ENCODE measurements around the gene KCNIP1.

KCNIP1 gene

DNA sequence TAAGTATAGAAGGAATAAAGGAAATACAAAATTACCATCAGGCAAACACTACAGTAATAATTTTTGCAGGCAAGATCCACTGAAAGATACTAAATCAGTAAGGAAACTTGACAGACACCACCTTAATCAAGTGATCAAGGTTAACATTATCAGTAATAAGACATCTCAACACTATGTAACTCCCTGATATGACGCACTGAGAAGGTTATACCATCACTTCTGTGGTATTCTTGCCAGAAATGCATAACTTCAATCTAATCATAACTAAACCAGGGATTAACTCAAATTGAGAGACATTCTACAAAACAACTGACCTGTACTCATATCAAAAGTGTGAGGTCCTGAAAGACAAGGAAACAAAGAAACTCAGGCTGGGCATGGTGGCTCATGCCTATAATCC lies 227.2 kb downstream of the KCNIP1 start:
- Mint-ChIP-seq H3K36me3 (ENCODE audit: low read depth) (no peaks in the 10 kb centered on the region), H3K4me3 (no peak overlapping the region), H3K27ac (no peak overlapping the region), H3K4me1 (ENCODE audit: low read depth) (no peaks in the 10 kb centered on the region), H3K27me3 (peaks cover 9% of the 10 kb centered on the region), H3K9me3 (no peaks in the 10 kb centered on the region)
- no peak for DNase-seq

DNA sequence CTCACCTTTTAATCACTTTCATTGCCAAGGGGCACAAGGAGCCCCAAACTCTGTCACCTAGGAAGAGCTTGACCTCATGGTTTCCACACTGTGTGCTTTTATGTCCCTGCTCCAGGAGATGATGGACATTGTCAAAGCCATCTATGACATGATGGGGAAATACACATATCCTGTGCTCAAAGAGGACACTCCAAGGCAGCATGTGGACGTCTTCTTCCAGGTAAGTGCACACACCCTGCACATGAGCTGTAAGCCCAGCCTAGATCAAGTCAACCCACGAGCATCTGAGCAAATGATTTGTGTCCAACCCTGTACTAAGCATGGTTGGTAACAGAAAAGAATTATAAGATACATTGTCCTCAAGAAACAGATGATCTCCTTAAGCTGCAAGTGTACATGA lies 228.9 kb downstream of the KCNIP1 start:
- H3K4me1 Mint-ChIP-seq (ENCODE audit: low read depth) = no peaks in the 10 kb centered on the region
- no peaks in the 10 kb centered on the region for H3K36me3 Mint-ChIP-seq (ENCODE audit: low read depth)
- H3K4me3 Mint-ChIP-seq = no peak overlapping the region
- DNase-seq = no peak
- H3K27me3 Mint-ChIP-seq = peaks cover 5% of the 10 kb centered on the region
- H3K9me3 Mint-ChIP-seq = no peaks in the 10 kb centered on the region
- no peak overlapping the region for H3K27ac Mint-ChIP-seq

DNA sequence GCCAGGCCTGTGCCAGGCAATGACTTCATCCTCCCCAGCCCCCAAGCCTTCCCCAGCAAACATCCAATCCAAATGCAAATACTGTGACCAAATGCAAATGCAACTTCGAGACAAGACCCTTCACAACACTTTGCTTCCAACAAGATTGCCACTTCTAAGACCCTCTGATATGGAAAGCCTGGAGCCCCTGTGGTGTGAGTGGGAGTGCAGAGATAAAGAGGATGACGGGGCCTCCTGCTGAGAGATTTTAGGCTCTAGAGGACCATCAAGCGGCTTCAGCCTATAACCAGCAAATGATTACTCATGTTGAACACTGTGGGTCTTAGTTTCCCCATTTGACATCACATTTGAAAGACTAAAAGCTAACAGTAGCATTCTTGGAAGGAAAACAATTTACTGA lies 233.1 kb downstream of the KCNIP1 start:
- Mint-ChIP-seq H3K9me3 (no peaks in the 10 kb centered on the region), H3K4me3 (no peak overlapping the region), H3K4me1 (ENCODE audit: low read depth) (no peaks in the 10 kb centered on the region), H3K36me3 (ENCODE audit: low read depth) (no peaks in the 10 kb centered on the region), H3K27me3 (peaks cover 5% of the 10 kb centered on the region), H3K27ac (no peak overlapping the region)
- DNase-seq = no peak

DNA sequence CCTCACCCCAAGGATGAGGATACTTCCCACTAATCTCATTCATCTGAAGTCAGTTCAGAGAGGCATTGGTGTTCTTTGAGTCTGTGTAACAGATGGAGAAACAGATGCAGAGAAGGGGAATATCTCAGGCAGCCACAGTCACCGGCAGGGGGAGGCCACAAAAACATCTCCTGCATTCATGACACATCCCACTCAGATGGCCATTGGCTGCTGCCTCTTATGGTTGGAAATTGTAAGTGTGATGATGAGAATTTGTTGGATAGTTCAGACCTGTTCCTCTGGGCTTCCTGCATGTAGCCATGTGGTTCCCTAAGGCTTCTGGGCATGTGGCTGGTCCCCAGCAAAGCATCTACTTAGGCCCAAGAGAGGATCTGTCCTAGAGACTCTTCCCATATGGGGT lies 233.8 kb downstream of the KCNIP1 start:
- no peak overlapping the region for H3K4me3 Mint-ChIP-seq
- DNase-seq = no peak
- no peaks in the 10 kb centered on the region for H3K36me3 Mint-ChIP-seq (ENCODE audit: low read depth)
- peaks cover 5% of the 10 kb centered on the region for H3K27me3 Mint-ChIP-seq
- H3K9me3 Mint-ChIP-seq = no peaks in the 10 kb centered on the region
- no peak overlapping the region for H3K27ac Mint-ChIP-seq
- no peaks in the 10 kb centered on the region for H3K4me1 Mint-ChIP-seq (ENCODE audit: low read depth)

DNA sequence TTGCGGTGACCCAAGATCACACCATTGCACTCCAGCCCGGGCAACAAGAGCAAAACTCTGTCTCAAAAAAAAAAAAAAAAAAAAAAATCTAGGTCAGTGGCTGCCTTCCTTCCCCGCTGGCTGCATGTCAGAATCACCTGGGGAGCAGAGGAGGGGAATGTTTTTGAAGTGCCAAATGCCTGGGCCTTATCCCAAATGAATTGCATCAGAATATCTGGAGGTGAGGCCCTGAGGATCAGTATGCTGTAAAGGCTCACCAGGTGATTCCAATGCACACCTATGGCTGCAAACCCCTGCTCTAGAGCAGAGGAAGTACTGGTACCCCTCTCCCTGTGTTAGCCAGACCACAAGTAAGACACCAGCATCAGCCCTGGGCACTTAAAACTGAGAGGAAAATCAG lies 235.0 kb downstream of the KCNIP1 start:
- Mint-ChIP-seq H3K27me3 (peaks cover 13% of the 10 kb centered on the region), H3K4me3 (no peak overlapping the region), H3K27ac (no peak overlapping the region), H3K36me3 (ENCODE audit: low read depth) (no peaks in the 10 kb centered on the region), H3K9me3 (no peaks in the 10 kb centered on the region), H3K4me1 (ENCODE audit: low read depth) (no peaks in the 10 kb centered on the region)
- no peak for DNase-seq

DNA sequence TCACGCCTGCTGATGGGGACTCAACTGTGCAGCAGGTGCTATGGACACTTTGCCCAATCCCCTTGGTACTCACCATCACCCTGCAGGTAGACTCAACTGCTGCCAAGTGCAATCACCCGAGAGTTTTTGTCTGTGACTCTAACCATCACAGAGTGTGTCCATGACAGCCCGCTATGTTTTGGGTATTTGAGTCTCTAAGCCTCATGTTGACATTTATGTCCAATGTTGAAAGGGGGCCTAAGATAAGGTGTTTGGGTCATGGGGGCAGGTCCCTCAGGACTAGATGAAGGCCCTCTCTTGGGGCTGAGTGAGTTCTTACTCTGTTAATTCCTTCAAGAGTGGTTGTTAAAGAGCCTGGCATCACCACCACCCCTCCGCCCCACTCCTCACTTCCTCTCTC lies 235.6 kb downstream of the KCNIP1 start:
- Mint-ChIP-seq H3K4me3 (no peak overlapping the region), H3K27ac (no peak overlapping the region), H3K27me3 (peaks cover 19% of the 10 kb centered on the region)

DNA sequence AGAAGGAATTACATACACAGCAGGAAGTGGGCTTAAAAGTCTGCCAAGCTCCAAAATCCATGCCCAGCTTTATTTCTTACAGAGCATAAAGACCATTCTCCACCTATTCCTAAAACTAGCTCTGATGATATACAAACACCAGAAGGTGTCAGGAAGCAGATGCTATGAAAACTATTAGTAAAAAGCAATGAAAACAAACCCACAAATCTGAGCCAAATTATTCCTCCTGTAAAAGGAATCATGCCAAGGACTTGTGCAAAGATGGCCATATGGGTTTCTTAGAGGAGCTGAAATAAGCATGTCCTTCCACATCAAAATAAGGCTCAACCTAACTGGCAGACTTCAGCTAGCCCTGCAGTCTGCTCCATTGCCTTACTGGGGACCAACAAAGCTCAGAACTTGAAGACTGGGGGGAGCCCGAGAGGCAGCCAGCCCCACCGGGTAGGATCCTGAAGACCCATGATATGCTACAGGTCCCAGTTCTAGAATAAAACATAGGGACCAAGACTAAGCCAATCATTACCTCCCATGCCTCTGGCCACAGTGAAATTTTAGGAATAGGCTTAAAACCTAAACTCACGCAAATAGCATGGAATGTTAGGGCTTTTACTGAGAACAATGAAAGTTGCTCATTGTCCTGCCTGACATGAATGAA lies 236.9 kb downstream of the KCNIP1 start:
- Mint-ChIP-seq H3K27me3 (peaks cover 27% of the 10 kb centered on the region), H3K9me3 (no peaks in the 10 kb centered on the region), H3K36me3 (ENCODE audit: low read depth) (no peaks in the 10 kb centered on the region), H3K27ac (no peak overlapping the region), H3K4me1 (ENCODE audit: low read depth) (peaks cover 2% of the 10 kb centered on the region), H3K4me3 (no peak overlapping the region)
- no peak for DNase-seq

More for the DNA sequence above, 235.6 kb downstream of the KCNIP1 start:
- H3K9me3 Mint-ChIP-seq = no peaks in the 10 kb centered on the region
- no peak for DNase-seq
- peaks cover 2% of the 10 kb centered on the region for H3K4me1 Mint-ChIP-seq (ENCODE audit: low read depth)
- H3K36me3 Mint-ChIP-seq (ENCODE audit: low read depth) = no peaks in the 10 kb centered on the region

DNA sequence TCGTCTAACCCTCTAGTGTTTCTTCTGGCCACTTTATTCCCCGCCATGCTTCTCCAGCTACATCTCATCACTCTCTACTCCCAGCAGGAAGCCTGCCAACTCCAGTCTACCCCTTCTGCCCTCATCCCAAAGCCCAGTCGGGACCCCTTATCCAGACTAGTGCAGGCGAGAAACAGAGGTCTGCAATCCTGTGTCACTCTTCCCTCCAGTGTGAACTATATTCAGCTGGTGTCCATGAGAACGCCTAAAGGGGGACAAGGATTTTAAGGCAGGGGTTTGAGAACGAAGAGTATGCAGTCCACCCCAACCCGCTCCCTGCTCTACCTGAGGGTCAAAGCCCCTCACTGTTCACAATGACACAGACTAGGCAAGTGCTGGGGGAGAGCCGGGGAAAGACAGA lies 238.0 kb downstream of the KCNIP1 start:
- DNase-seq = no peak
- H3K36me3 Mint-ChIP-seq (ENCODE audit: low read depth) = no peaks in the 10 kb centered on the region
- H3K4me3 Mint-ChIP-seq = no peak overlapping the region
- peaks cover 36% of the 10 kb centered on the region for H3K27me3 Mint-ChIP-seq
- H3K4me1 Mint-ChIP-seq (ENCODE audit: low read depth) = peaks cover 2% of the 10 kb centered on the region
- no peak overlapping the region for H3K27ac Mint-ChIP-seq
- no peaks in the 10 kb centered on the region for H3K9me3 Mint-ChIP-seq

DNA sequence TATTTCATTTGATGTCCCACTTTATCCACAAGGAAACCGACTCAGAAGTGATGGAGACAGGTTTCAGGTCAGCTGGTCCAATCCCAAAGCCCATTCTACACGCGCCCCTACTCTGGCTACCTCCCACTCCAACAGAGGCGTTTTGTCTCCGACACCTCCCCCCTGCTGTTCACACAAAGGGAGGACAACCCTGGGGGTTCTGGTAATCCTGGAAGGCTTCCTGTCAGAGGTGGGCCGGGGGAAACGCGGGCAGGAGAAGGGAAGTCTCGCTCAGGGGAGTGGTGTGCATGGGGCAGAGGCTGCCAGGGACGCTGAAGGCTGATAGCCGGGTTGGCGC lies 240.0 kb downstream of the KCNIP1 start:
- H3K4me3 Mint-ChIP-seq = no peak overlapping the region
- no peak for DNase-seq
- peaks cover 50% of the 10 kb centered on the region for H3K27me3 Mint-ChIP-seq
- no peak overlapping the region for H3K27ac Mint-ChIP-seq
- H3K36me3 Mint-ChIP-seq (ENCODE audit: low read depth) = no peaks in the 10 kb centered on the region
- H3K4me1 Mint-ChIP-seq (ENCODE audit: low read depth) = peaks cover 2% of the 10 kb centered on the region
- H3K9me3 Mint-ChIP-seq = no peaks in the 10 kb centered on the region

DNA sequence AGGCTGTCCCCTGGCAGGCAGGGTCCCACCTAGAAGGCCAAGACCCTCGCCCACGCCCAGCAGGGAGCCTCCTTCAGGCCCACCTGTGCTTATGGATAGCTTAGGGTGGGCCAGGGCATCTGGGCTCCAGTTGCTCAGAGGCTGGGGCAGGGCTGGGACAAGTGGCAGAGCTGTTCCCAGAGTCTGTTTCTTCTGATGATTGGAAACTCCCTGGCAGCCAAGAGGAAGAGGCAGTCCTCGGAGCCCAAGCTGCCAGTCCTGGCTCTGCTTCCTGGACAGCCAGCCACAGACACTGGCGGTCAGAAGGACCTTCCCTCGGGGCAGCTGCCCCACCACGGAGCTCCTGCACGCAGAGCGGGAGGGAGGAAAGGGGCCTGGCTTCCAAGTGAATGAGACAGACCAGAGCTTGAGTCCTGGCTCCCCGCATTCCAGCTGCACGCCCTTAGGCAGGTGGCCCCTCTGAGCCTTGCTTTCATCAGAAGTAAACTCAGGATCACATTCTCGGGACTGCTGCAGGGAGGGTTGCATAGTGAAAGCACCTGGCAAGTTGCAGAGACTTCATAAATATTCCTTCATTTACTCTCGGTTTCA lies 241.8 kb downstream of the KCNIP1 start:
- Mint-ChIP-seq H3K9me3 (no peaks in the 10 kb centered on the region), H3K27me3 (peaks cover 60% of the 10 kb centered on the region), H3K4me3 (no peak overlapping the region), H3K4me1 (ENCODE audit: low read depth) (peaks cover 2% of the 10 kb centered on the region), H3K36me3 (ENCODE audit: low read depth) (no peaks in the 10 kb centered on the region), H3K27ac (no peak overlapping the region)
- no peak for DNase-seq

DNA sequence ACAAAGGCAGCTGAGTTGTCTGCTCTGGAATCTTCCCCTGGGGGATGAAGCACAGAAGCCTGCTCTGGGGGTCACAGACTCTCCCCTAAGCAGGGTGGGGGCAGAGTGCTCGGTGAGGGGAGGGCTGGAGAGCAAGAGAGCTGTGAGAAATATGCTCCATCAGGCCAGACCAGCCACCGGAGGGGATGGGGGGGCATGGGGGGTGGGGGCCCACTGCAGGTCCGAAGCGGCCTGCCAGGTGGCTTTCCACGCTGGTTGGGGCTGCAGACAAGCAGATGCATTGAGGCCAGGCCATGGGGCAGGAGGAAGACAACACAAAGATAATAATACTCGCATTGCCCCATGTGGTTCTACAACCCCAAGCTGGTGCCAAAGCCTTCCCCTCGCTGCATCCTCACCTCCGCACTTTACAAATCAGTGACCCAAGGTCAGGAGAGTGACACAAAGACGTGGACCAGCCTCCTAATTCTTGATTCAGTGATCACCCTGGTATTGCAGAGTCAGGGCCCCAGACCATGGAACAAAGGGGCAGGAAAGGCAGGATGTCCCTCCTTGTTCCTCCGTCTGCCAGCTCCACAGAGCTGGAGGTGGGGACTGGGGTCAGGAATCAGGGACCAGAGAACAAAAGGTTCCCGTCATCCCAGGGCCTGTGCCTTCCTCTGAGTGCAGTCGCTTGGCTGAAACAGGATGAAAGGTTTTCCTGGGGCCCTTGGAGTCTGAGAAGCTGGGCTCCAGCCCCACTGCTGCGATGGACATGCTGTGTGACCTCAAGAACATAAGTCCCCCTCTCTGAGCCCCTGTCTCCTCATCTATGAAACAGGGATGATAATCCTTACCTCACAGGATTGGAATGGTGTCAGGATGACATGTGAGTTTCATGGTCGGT lies 242.5 kb downstream of the KCNIP1 start:
- no peaks in the 10 kb centered on the region for H3K36me3 Mint-ChIP-seq (ENCODE audit: low read depth)
- H3K4me1 Mint-ChIP-seq (ENCODE audit: low read depth) = peaks cover 2% of the 10 kb centered on the region
- H3K27me3 Mint-ChIP-seq = peaks cover 59% of the 10 kb centered on the region
- no peak overlapping the region for H3K4me3 Mint-ChIP-seq
- no peak overlapping the region for H3K27ac Mint-ChIP-seq
- no peaks in the 10 kb centered on the region for H3K9me3 Mint-ChIP-seq
- no peak for DNase-seq

DNA sequence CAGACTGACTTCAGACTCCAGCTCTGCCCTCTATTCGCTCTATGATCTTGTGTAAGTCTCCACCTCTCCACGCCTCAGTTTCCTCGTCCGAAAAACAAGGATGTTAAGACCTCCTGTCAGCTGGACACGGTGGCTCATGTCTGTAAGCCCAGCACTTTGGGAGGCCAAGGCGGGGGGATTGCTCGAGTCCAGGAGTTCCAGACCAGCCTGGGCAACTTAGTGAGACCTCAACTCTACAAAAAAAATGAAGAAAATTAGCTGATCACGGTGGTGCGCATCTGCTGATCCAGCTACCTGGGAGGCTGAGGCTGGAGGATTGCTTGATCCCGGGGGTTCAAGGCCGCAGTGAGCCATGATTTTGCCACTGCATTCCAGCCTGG lies 243.1 kb downstream of the KCNIP1 start:
- Mint-ChIP-seq H3K9me3 (no peaks in the 10 kb centered on the region), H3K27me3 (peaks cover 59% of the 10 kb centered on the region), H3K4me1 (ENCODE audit: low read depth) (peaks cover 2% of the 10 kb centered on the region), H3K36me3 (ENCODE audit: low read depth) (no peaks in the 10 kb centered on the region), H3K27ac (no peak overlapping the region), H3K4me3 (no peak overlapping the region)
- DNase-seq = no peak

DNA sequence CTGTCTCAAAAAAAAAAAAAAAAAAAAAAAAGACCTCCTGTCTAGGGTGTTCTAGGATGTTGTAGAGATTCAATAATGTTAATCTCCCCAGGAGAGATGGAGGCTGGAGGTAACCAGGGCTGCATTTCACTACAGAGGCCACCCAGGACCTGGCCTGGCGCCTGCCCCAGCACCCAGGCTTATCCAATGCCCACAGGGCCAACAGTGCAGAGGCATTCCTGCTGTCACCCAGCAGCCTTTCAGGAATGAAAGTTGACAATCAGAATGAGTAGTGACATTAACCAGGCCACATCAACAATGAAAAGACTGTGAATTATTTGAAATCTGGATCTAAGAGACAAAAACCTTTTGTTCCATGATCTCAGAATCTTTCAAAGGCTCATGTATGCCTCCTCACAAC lies 243.5 kb downstream of the KCNIP1 start:
- H3K27ac Mint-ChIP-seq = no peak overlapping the region
- peaks cover 59% of the 10 kb centered on the region for H3K27me3 Mint-ChIP-seq
- H3K4me1 Mint-ChIP-seq (ENCODE audit: low read depth) = peaks cover 2% of the 10 kb centered on the region
- no peaks in the 10 kb centered on the region for H3K9me3 Mint-ChIP-seq
- no peaks in the 10 kb centered on the region for H3K36me3 Mint-ChIP-seq (ENCODE audit: low read depth)
- no peak for DNase-seq
- H3K4me3 Mint-ChIP-seq = no peak overlapping the region

DNA sequence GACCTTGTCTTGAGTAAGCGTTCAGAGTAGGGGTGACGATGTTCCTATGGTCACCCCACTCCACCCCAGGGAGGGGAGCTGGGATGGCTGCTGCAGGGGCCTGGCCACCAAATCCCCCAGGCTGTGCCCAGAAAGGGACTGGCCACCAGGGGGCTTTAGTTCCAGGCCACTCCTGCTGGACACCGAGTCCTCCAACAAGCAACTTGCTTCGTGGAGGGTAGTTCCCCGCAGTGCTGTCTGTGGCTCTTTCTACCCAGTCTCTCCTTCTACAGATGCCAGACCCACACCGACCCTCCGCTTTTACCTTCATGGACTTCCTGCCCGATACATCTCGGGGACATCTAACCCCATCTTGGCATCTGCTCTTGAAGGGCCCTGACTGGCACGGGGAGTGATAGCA lies 244.0 kb downstream of the KCNIP1 start:
- Mint-ChIP-seq H3K9me3 (no peaks in the 10 kb centered on the region), H3K4me3 (no peak overlapping the region), H3K27me3 (peaks cover 59% of the 10 kb centered on the region), H3K4me1 (ENCODE audit: low read depth) (peaks cover 2% of the 10 kb centered on the region), H3K27ac (no peak overlapping the region), H3K36me3 (ENCODE audit: low read depth) (no peaks in the 10 kb centered on the region)
- no peak for DNase-seq

DNA sequence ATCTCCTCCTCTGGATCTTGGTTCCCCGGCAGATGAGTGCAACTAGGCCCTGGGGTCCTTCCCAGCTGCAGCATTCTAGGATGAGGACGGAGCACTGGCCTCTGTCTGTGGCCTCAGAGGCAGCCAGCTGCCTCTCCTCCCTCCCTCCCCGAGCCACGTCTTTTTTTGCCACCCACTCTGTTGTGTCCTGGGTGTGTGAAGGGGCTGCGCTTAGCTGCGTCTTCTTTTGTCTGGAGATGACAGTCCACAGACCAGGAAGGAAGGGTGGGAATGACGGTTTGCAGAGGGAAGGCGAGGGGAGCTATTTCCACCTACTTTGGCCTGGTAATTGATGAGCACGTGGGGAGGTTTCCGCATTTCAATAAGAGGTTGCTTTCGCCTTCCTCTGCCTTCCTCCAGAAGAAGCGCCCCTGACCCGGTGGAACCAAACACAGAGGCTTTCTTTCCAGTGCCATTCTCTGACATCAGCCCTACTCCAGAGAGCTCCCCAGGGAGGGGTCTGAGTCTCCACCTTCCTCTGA lies 245.2 kb downstream of the KCNIP1 start:
- Mint-ChIP-seq H3K4me3 (no peak overlapping the region), H3K27ac (no peak overlapping the region), H3K9me3 (no peaks in the 10 kb centered on the region), H3K4me1 (ENCODE audit: low read depth) (peaks cover 2% of the 10 kb centered on the region), H3K36me3 (ENCODE audit: low read depth) (no peaks in the 10 kb centered on the region), H3K27me3 (peaks cover 50% of the 10 kb centered on the region)
- DNase-seq = no peak

Measured in activated T-cell treated with anti-CD3 and anti-CD28 coated beads, Interleukin-2, amount 50 U/mL, for 24 hours (primary cell).